Cardiac fibroblast (primary cell): Measurements from ENCODE around the gene GOT1.

Experiments used
- DNase-seq, 2 donors: peaks; one replicate each; pipeline versions ENCODE4 v3.0.0 to v3.0.0-alpha.2; 2010; ENCODE audit warnings: low read depth in 2 of 2
- H3K4me3 ChIP-seq, 2 donors: replicated peaks in 1 of 2; 1 replicate in 1 of 2; 2 replicates in 1 of 2; pipeline ENCODE4 v1.5.1; 2011; ENCODE audit warnings: low read depth in 2 of 2, low read length in 2 of 2, mild to moderate bottlenecking in 2 of 2, moderate library complexity in 1 of 2
- TF ChIP-seq, protein P1 (sequence below): IDR thresholded peaks from one replicate; pipeline ENCODE4 v1.5.1; 2011; ENCODE audit warnings: low read depth, mild to moderate bottlenecking, low read length, inconsistent platforms

GOT1 gene

DNA sequence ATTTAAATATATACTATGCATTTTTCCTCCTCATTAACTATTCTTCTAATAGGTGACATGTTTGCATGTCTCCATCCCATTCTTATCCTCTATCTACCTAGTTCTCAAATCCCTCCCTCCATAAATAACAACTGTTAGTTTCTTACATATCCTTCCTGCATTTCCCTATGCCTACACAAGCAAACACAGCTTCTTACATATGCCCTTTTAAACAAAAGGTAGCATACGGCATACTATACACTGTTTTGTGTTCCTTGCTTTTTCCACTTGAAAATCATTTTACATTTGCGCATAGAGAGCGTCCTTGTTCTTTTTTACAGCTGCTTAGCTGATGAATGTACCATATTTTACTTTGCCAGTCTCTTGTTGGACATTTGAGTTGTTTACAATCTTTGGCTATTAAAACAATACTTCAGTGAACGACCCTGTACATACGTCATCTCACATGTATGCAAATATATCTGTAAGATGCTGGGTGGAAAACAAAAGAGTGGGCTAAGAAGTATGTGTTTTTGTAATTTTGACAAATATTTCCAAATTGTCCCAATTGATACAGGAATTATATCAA is 7.8 kb downstream of the GOT1 start:
- no peak overlapping the region for H3K4me3 ChIP-seq
- TF ChIP-seq, protein P1, sequence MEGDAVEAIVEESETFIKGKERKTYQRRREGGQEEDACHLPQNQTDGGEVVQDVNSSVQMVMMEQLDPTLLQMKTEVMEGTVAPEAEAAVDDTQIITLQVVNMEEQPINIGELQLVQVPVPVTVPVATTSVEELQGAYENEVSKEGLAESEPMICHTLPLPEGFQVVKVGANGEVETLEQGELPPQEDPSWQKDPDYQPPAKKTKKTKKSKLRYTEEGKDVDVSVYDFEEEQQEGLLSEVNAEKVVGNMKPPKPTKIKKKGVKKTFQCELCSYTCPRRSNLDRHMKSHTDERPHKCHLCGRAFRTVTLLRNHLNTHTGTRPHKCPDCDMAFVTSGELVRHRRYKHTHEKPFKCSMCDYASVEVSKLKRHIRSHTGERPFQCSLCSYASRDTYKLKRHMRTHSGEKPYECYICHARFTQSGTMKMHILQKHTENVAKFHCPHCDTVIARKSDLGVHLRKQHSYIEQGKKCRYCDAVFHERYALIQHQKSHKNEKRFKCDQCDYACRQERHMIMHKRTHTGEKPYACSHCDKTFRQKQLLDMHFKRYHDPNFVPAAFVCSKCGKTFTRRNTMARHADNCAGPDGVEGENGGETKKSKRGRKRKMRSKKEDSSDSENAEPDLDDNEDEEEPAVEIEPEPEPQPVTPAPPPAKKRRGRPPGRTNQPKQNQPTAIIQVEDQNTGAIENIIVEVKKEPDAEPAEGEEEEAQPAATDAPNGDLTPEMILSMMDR: no peak
- DNase-seq: no peak

DNA sequence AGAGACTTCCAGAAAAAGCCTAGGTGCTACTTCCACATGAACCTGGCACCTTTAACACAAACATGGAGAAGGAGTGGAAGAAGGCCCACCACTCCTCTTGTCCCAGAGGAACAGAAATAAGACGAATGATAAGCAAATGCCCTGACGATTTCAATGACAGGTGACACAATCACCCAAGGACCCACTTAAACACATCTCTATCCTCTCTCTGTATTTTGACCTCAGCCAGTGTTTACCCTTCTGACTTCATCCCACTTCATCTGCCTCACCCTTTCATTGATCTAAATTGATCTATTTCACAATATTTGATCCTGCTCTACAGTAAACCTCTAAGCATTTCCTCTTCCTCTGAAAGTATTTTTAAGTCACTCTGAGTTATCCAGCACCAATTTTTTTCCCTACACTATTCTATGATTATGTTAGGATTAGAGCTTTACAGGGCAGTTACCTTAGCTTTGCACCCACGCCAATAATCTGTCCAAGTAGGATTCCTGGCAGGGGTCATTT is 9.1 kb downstream of the GOT1 start:
- no peak for DNase-seq
- no peak overlapping the region for H3K4me3 ChIP-seq
- TF ChIP-seq, protein P1: no peak

DNA sequence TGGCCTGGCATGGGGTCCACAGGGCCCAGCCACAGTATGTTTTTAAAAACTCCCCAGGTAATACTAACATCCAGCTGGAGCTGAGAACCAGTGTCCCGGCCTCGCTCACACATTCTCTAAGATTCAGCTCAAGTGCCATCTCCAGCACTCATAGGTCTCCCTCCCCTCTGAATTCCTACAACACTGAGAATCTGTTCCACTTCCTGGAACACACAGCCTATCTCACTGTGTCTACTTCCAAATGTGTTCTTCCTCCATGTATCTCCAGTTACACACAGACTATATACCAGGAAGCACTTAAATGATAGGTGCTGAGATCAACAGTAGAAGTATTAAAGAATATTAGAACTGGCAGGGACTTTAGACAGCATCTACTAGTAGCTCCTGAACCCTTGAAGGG is 10.7 kb downstream of the GOT1 start:
- DNase-seq: no peak
- no peak overlapping the region for H3K4me3 ChIP-seq
- TF ChIP-seq, protein P1: no peak

DNA sequence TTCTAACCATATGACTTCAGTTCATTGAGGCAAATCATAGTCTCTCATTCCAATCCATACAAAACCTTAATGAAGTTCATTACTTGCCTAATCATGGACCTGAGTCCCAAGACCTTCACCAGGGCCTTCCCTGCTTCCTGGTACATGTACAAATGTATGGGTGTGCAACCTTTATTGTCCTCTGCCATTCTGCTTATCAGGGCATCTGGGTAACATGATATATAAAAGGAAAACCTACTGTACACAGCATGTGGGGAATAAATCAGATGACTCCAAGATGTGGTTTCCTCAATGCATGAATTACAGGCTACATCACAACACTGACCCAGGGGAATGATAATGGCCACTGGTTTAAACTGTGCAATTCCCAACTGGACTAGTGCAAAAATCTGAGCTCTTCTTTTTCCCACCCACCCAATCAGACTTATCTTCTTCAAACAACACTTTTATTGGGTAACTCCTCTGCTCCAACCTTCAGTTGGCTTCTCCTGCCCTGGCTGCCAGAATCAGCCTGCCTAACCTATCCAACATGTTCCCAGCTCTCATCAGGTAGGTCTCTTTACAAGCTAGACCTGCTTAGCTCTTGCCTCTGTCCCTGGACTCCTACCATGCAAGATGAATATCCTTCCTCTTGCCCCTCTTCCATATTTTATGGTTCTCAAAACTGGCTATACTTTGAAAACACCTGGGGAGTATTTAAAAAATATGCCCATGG is 11.4 kb downstream of the GOT1 start:
- no peak overlapping the region for H3K4me3 ChIP-seq
- TF ChIP-seq, protein P1: no peak
- no peak for DNase-seq

DNA sequence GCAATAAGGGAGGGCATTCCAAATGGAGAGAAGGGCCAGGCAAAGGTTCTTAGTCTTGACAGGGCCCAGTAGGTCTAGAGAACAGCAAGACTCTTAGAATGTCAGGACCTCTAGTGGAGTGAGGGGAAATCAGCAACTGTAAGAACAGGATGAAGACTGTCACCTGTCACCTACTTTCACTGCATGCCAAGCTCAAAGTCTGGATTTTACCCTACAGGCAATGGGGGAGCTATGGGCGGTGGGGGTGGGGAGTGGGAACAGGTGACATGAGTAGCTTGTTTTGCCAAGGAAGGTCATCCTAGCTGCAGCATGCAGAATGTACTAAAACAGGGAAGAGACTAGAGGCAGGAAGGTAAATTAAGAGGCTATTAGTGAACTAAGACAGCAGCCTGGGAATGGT is 18.3 kb downstream of the GOT1 start:
- no peak overlapping the region for H3K4me3 ChIP-seq
- DNase-seq: no peak
- TF ChIP-seq, protein P1: no peak

DNA sequence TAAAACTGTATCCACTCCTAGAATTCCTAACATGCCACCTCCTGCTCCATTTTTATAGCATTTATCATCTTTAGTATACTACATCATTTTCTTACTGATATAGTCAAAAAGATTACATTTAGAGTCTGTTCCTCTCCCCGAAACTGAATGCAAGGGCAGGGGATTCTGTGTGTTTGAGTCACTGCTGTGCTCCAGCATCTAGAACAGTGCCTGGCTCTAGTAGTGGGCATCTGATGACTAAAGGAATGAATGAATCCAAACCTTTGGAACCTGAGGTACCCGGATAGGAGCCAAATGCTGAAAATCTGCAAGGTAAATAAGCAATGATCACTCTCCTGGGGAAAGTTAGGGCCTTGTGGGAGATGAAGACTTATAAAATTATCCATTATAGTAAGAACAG is 18.9 kb downstream of the GOT1 start:
- no peak for DNase-seq
- H3K4me3 ChIP-seq: no peak overlapping the region
- TF ChIP-seq, protein P1: no peak
